Measurements from ENCODE around the gene CALR3. TPM values are rescaled to one million over a fixed set of nuclear protein-coding genes. Genes with fewer than 3 reads are reported as not detected.
"Not testable (repeated sequence)": the region's sequence is repeated elsewhere in the genome, so short reads cannot be mapped to it uniquely, and the experiment has no call there.

The CALR3 gene
- total RNA-seq, 6 experiments from 2014 or later = not detected

DNA sequence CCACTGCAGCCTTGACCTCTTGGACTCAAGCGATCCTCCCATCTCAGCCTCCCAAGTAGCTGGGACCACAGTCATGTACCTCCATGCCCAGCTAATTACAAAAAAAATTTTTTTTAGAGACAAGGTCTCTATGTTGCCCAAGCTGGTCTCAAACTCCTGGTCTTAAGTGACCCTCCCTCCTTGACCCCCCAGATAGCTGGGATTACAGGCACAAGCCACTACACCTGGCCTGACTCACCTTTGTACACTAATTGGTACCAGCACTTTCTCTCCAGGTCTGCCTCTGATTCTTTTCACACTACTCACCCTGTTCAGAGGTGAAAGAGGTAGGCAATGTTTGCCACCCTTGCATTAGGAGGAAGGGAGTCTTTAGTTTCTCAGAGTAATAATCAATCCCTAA lies 18.7 kb downstream of the CALR3 start:
- no peak overlapping the region for H3K27ac ChIP-seq
- TF ChIP-seq CTCF (IDR thresholded peaks at IDR 0.05) (no peak), POLR2A (IDR thresholded peaks at IDR 0.05) (no peak)
- 100% methylated on average over 1 of the region's 1 CpG for WGBS (ENCODE audit: insufficient coverage, low coverage, low lambda C conversion rate, missing lambda C conversion rate)
- intact Hi-C loops (cut with DNase I) = no loop called here
- DNase-seq (no peak), ATAC-seq (no peak)
- H3K9me3 ChIP-seq = no peaks in the 10 kb centered on the region
- H3K4me3 ChIP-seq = no peak overlapping the region
- no peaks in the 10 kb centered on the region for H3K36me3 ChIP-seq
- H3K4me1 ChIP-seq = no peaks in the 10 kb centered on the region
- H3K27me3 ChIP-seq = no peaks in the 10 kb centered on the region

GRCh38 chr19:16476401-16476800 lies 19.6 kb downstream of the CALR3 start:
- no peak for TF ChIP-seq CTCF (IDR thresholded peaks at IDR 0.05)
- TF ChIP-seq POLR2A (IDR thresholded peaks at IDR 0.05) = no peak
- Histone ChIP-seq H3K36me3 (no peaks in the 10 kb centered on the region), H3K4me1 (no peaks in the 10 kb centered on the region), H3K9me3 (no peaks in the 10 kb centered on the region), H3K4me3 (no peak overlapping the region), H3K27me3 (no peaks in the 10 kb centered on the region), H3K27ac (no peak overlapping the region)
- DNase-seq = no peak
- WGBS (ENCODE audit: insufficient coverage, low coverage, low lambda C conversion rate, missing lambda C conversion rate) = 86% methylated on average over 3 of the region's 3 CpGs
- no peak for ATAC-seq
- intact Hi-C loops (cut with DNase I) = no loop called here

DNA sequence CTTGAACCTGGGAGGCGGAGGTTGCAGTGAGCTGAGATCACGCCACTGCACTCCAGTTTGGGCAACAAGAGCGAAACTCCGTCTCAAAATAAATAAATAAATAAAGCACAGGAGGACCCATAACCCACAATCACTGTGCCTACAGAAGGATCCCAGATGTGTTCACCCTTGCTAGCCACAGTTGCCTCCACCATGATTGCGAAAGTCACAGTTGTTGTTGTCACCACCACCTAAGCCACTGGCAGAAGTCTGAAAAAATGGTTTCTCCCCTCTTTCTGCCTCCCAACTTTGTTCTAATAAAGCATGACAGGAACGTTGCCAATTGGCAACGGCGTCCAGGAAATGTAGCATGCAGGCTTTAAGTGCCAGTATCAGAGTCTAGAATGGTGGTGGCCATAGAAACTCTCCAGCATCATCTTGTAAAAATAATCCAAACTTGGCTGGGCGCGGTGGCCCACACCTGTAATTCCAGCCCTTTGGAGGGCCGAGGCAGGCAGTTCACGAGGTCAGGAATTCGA lies 22.0 kb downstream of the CALR3 start:
- Histone ChIP-seq H3K4me3 (no peak overlapping the region), H3K9me3 (no peaks in the 10 kb centered on the region), H3K36me3 (no peaks in the 10 kb centered on the region), H3K27me3 (no peaks in the 10 kb centered on the region), H3K27ac (no peak overlapping the region), H3K4me1 (peaks cover 0 to 12% (median 5%) of the 10 kb centered on the region in 4 donors)
- no peak for TF ChIP-seq POLR2A (IDR thresholded peaks at IDR 0.05)
- no peak for TF ChIP-seq CTCF (IDR thresholded peaks at IDR 0.05)
- ATAC-seq (no peak), DNase-seq (no peak)
- WGBS (ENCODE audit: insufficient coverage, low coverage, low lambda C conversion rate, missing lambda C conversion rate) = 88% methylated on average over 12 of the region's 13 CpGs
- intact Hi-C loops (cut with DNase I) = no loop called here

GRCh38 chr19:16472992-16473391 lies 23.0 kb downstream of the CALR3 start:
- TF ChIP-seq POLR2A (IDR thresholded peaks at IDR 0.05) (no peak), CTCF (IDR thresholded peaks at IDR 0.05) (no peak)
- Histone ChIP-seq H3K27ac (no peak overlapping the region), H3K9me3 (no peaks in the 10 kb centered on the region), H3K4me3 (no peak overlapping the region), H3K36me3 (no peaks in the 10 kb centered on the region), H3K4me1 (peaks cover 0 to 12% (median 5%) of the 10 kb centered on the region in 4 donors), H3K27me3 (no peaks in the 10 kb centered on the region)
- 79% methylated on average over 2 of the region's 2 CpGs for WGBS (ENCODE audit: insufficient coverage, low coverage, low lambda C conversion rate, missing lambda C conversion rate)
- intact Hi-C loops (cut with DNase I) = no loop called here
- no peak for DNase-seq
- no peak for ATAC-seq

GRCh38 chr19:16472559-16472899 lies 23.4 kb downstream of the CALR3 start:
- DNase-seq; H3K27me3 ChIP-seq; H3K9me3 ChIP-seq; intact Hi-C loops (cut with DNase I); H3K36me3 ChIP-seq: not testable (repeated sequence)
- WGBS (ENCODE audit: insufficient coverage, low coverage, low lambda C conversion rate, missing lambda C conversion rate) = 37% methylated on average over 2 of the region's 2 CpGs
- peak overlapping the region; percentile 85 to 90 (median 89) for H3K27ac ChIP-seq
- H3K4me1 ChIP-seq = peaks cover 0 to 14% (median 5%) of the 10 kb centered on the region in 4 donors
- peak overlapping the region; percentile 94 to 95 (median 94) for H3K4me3 ChIP-seq
- ATAC-seq = peak in 1 of 4 donors; percentile 2
